Glutamatergic neuron (in vitro differentiated cells): Measurements from ENCODE around the gene B3GALT6. TPM values are rescaled to one million over a fixed set of nuclear protein-coding genes. Genes with fewer than 3 reads are reported as not detected.
A peak's percentile ranks its signal among the peaks of the same experiment; 100 is the strongest.

Experiments
- DNase-seq: peaks from one replicate; pipeline ENCODE4 v3.0.0; 2022
- H3K27ac Mint-ChIP-seq: one replicate; pipeline ENCODE4 v1.8.0; 2020; ENCODE audit warnings: mild to moderate bottlenecking, mixed read lengths, inconsistent platforms; ENCODE audit not compliant: unreplicated experiment
- H3K27me3 Mint-ChIP-seq: one replicate; pipeline ENCODE4 v1.8.0; 2020; ENCODE audit warnings: mild to moderate bottlenecking, moderate library complexity, mixed read lengths, inconsistent platforms; ENCODE audit not compliant: unreplicated experiment
- H3K36me3 Mint-ChIP-seq: one replicate; pipeline ENCODE4 v1.8.0; 2020; ENCODE audit warnings: mild to moderate bottlenecking, mixed read lengths, inconsistent platforms; ENCODE audit not compliant: unreplicated experiment
- H3K4me1 Mint-ChIP-seq: one replicate; pipeline ENCODE4 v1.8.0; 2020; ENCODE audit warnings: mild to moderate bottlenecking, low read depth, mixed read lengths, inconsistent platforms; ENCODE audit not compliant: unreplicated experiment
- H3K4me3 Mint-ChIP-seq: one replicate; pipeline ENCODE4 v1.8.0; 2020; ENCODE audit warnings: mild to moderate bottlenecking, mixed read lengths, inconsistent platforms; ENCODE audit not compliant: unreplicated experiment
- H3K9me3 Mint-ChIP-seq: one replicate; pipeline ENCODE4 v1.8.0; 2020; ENCODE audit warnings: mild to moderate bottlenecking, moderate library complexity, mixed read lengths, inconsistent platforms; ENCODE audit not compliant: unreplicated experiment
- CTCF ChIP-seq: fragments of 200-600 bp; sonication (generic); IDR thresholded peaks from one replicate; pipeline ENCODE4 v1.5.0; 2021; ENCODE audit not compliant: partially characterized antibody, unreplicated experiment
- long read RNA-seq: library from polyadenylated mRNA; unstranded; transcript quantifications from one replicate; pipeline ENCODE4 v2.0.0, GENCODE V29; 2020; ENCODE audit not compliant: unreplicated experiment
- total RNA-seq: library from RNA; stranded (reverse); fragmentation: NEBNext Ultra II Directional; extraction: Animal tissue kit (Norgen Biotek cat#: 25700); gene quantifications from one replicate; pipeline ENCODE4 v1.2.1, GENCODE V29; 2021; ENCODE audit not compliant: unreplicated experiment

B3GALT6 gene
- total RNA-seq, result 30.0 TPM
- long read RNA-seq, partial matches to known transcripts, result 0 of 4 reads
- long read RNA-seq, other reads (novel, unspliced or antisense), result 0 of 4 reads

DNA sequence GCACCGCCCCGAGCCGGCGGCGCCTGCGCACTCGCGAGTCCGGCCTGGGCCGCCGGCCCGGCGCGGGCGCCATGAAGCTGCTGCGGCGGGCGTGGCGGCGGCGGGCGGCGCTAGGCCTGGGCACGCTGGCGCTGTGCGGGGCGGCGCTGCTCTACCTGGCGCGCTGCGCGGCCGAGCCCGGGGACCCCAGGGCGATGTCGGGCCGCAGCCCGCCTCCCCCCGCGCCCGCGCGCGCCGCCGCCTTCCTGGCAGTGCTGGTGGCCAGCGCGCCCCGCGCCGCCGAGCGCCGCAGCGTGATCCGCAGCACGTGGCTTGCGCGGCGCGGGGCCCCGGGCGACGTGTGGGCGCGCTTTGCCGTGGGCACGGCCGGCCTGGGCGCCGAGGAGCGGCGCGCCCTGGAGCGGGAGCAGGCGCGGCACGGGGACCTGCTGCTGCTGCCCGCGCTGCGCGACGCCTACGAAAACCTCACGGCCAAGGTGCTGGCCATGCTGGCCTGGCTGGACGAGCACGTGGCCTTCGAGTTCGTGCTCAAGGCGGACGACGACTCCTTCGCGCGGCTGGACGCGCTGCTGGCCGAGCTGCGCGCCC is at the start of gene B3GALT6:
Gene B3GALT6 (plus strand): TSS at position 30 of the 588 bp plus-strand sequence. CDS start 42 bp downstream, at position 72.
- H3K9me3 Mint-ChIP-seq, result peaks cover 19% of the 10 kb centered on the region
- H3K27ac Mint-ChIP-seq, result peak within 1 kb of the TSS; percentile 89
- peaks cover 18% of the 10 kb centered on the region for H3K27me3 Mint-ChIP-seq
- H3K4me1 Mint-ChIP-seq, result peaks cover 15% of the 10 kb centered on the region
- peak within 1 kb of the TSS; percentile 92 for H3K4me3 Mint-ChIP-seq
- TF ChIP-seq CTCF, result no peak
- no peak for DNase-seq
- H3K36me3 Mint-ChIP-seq, result peaks cover 11% of the 10 kb centered on the region

- Mint-ChIP-seq H3K4me1 (no peaks in the 10 kb centered on the region), H3K27me3 (peaks cover 5% of the 10 kb centered on the region), H3K36me3 (no peaks in the 10 kb centered on the region), H3K27ac (no peak overlapping the region), H3K9me3 (peaks cover 4% of the 10 kb centered on the region), H3K4me3 (no peak overlapping the region)
- peak; percentile 22 for DNase-seq
- no peak for TF ChIP-seq CTCF
These were observed 49.4 kb upstream of the B3GALT6 start for GRCh38 chr1:1182491-1183220.

- no peak for DNase-seq
These were observed 48.8 kb upstream of the B3GALT6 start for GRCh38 chr1:1183221-1183747.

GRCh38 chr1:1183833-1184775 is 47.9 kb upstream of the B3GALT6 start:
- Mint-ChIP-seq H3K4me1 (no peaks in the 10 kb centered on the region), H3K27ac (no peak overlapping the region), H3K27me3 (peaks cover 5% of the 10 kb centered on the region), H3K4me3 (no peak overlapping the region), H3K36me3 (no peaks in the 10 kb centered on the region), H3K9me3 (peaks cover 4% of the 10 kb centered on the region)
- TF ChIP-seq CTCF, result no peak
- no peak for DNase-seq

More at GRCh38 chr1:1183221-1183747, 48.8 kb upstream of the B3GALT6 start:
- Mint-ChIP-seq H3K4me3 (no peak overlapping the region), H3K27me3 (peaks cover 5% of the 10 kb centered on the region), H3K4me1 (no peaks in the 10 kb centered on the region), H3K36me3 (no peaks in the 10 kb centered on the region), H3K9me3 (peaks cover 4% of the 10 kb centered on the region), H3K27ac (no peak overlapping the region)
- TF ChIP-seq CTCF, result no peak
